Measurements from ENCODE around the gene WDR88. TPM values are rescaled to one million over a fixed set of nuclear protein-coding genes. Genes with fewer than 3 reads are reported as not detected.

WDR88 gene
- total and polyA plus RNA-seq, 2 of the 13 experiments (the other 11 are each of a cell fraction or from before 2014, with no cell fraction given): not detected

DNA sequence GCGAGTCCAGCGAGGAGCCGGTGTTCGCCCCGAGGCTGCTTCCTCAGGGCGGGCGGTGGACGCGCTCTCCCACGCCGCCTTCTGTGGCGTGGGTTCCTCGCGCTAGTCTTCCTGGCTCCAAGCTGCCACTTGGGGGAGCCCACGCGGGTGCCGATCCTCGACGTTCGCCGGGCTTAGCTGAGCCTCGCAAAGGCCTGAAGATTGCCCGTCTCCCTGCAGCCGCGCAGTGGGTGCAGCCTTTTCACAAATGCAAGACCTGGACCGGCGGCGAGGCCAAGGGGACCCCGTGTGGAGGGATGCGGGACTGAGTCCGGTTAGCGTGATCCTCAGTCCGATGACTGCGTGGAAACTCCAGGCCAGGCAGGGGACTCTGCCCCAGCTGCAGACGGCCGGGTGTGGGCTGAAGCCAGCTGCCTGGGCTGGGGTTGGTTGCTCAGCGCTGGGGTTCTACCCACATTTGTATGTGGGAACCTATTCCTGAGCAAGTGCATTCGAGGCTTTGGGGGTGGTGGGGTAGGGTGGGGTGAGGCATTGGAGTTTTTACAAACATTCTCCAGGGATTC, 45.6 kb downstream of the WDR88 start:
- Histone ChIP-seq H4K20me1 (ENCODE audit: insufficient read depth, low read length) (no peaks in the 10 kb centered on the region), H3K36me3 (replicated peaks in 1 of 2; ENCODE audit: control insufficient read depth in 1 of 2, insufficient read depth in 2 of 2, low read length in 2 of 2) (no peaks in the 10 kb centered on the region), H3K4me2 (ENCODE audit: low read depth, low read length) (peak overlapping the region; percentile 91), H2AFZ (ENCODE audit: low read length) (no peak overlapping the region), H3K9me3 (ENCODE audit: low read length) (no peaks in the 10 kb centered on the region), H3K79me2 (ENCODE audit: insufficient read depth, low read length) (peaks cover 7% of the 10 kb centered on the region), H3K4me1 (ENCODE audit: insufficient read depth, low read length) (peaks cover 52% of the 10 kb centered on the region), H3K4me3 (replicated peaks in 1 of 3; ENCODE audit: insufficient read depth in 1 of 3, low read depth in 2 of 3, low read length in 3 of 3) (peak overlapping the region; percentile 57 to 75 (median 59)), H3K27me3 (ENCODE audit: control insufficient read depth in 1 of 2, insufficient read depth in 2 of 2, low read length in 2 of 2) (peaks cover 0 to 12% of the 10 kb centered on the region in 2 experiments; a peak in 1 of 5 replicates), H3K27ac (ENCODE audit: extremely low read length, insufficient read depth, low read length) (peak overlapping the region; percentile 45), H3K9ac (ENCODE audit: insufficient read depth, low read depth, low read length) (peak overlapping the region; percentile 56; the same call in 1 of the 2 replicates)
- DNase-seq (ENCODE audit: low spot score) (peak; percentile 35), ATAC-seq (peak; percentile 33), FAIRE-seq (no peak)
- POLR2A ChIA-PET: interaction anchor here (0.5 to 2.8 kb wide), 16 partner anchors 15 to 952 kb away, joined by 3 to 46 read pairs (median 8); partner anchors contain the start of genes CEBPA, KCTD15 and LRP3
- CTCF ChIA-PET (ENCODE audit: low intra/inter-chr PET ratio, low total read pairs): interaction anchor here (0.6 to 2.2 kb wide), 2 partner anchors 31 to 33 kb away, joined by 3 to 9 read pairs; no protein-coding TSS in a partner anchor
- in situ Hi-C loops (cut with HindIII; ENCODE audit: extremely low pct_ligation_motif_present, low pct_unique_long_range_greater_than_20kb) (loop anchor here (5.0 kb wide), 1 partner anchor 35 kb away; no protein-coding TSS in a partner anchor), intact Hi-C loops (cut with micrococcal nuclease; ENCODE audit: unreplicated experiment) (loop anchor here (2.0 kb wide), 1 partner anchor 33 kb away; no protein-coding TSS in a partner anchor)
- WGBS (ENCODE audit: low lambda C conversion rate): 0% methylated on average over 6 of the region's 38 CpGs
- BruUV-seq (replicated peaks): no TSS peak
- TF ChIP-seq TAF15 (IDR thresholded peaks at IDR 0.05; ENCODE audit: low read depth, low read length, poor library complexity, severe bottlenecking) (peak; percentile 11), ZNF768 (CRISPR knock-in tag; IDR thresholded peaks at IDR 0.05) (peak; percentile 37; the same call in 1 of the 2 replicates), ZNF292 (CRISPR knock-in tag; IDR thresholded peaks at IDR 0.05; ENCODE audit: borderline replicate concordance, low read depth) (peak; percentile 40; the same call in 1 of the 2 replicates), ZNF607 (CRISPR knock-in tag; IDR thresholded peaks at IDR 0.05; ENCODE audit: borderline replicate concordance) (0 out of 2 replicates have a peak, but pooled peaks have one; percentile 32), CBFB (CRISPR knock-in tag; IDR thresholded peaks at IDR 0.05) (0 out of 2 replicates have a peak, but pooled peaks have one; percentile 24), AGO1 (IDR thresholded peaks at IDR 0.05; ENCODE audit: low read depth, low read length, poor library complexity, severe bottlenecking) (peak; percentile 56), HOXA5 (CRISPR knock-in tag; IDR thresholded peaks at IDR 0.05) (0 out of 2 replicates have a peak, but pooled peaks have one; percentile 6), SNAI1 (CRISPR knock-in tag; IDR thresholded peaks at IDR 0.05; ENCODE audit: borderline replicate concordance) (0 out of 2 replicates have a peak, but pooled peaks have one; percentile 12), ZNF280B (CRISPR knock-in tag; IDR thresholded peaks at IDR 0.05; ENCODE audit: borderline replicate concordance) (no peak), HOXA3 (CRISPR knock-in tag; IDR thresholded peaks at IDR 0.05) (0 out of 2 replicates have a peak, but pooled peaks have one; percentile 22), TBP (CRISPR knock-in tag; IDR thresholded peaks at IDR 0.05) (peak; percentile 80; the same call in 1 of the 2 replicates), ZNF772 (CRISPR knock-in tag; IDR thresholded peaks at IDR 0.05) (no peak), BRCA1 (CRISPR knock-in tag; IDR thresholded peaks at IDR 0.05) (0 out of 2 replicates have a peak, but pooled peaks have one; percentile 8), JDP2 (CRISPR knock-in tag; IDR thresholded peaks at IDR 0.05; ENCODE audit: borderline replicate concordance) (no peak), ARID2 (CRISPR knock-in tag; IDR thresholded peaks at IDR 0.05; ENCODE audit: borderline replicate concordance) (0 out of 2 replicates have a peak, but pooled peaks have one; percentile 22), ZNF503 (CRISPR knock-in tag; IDR thresholded peaks at IDR 0.05) (0 out of 2 replicates have a peak, but pooled peaks have one; percentile 16), HOMEZ (CRISPR knock-in tag; IDR thresholded peaks at IDR 0.05; ENCODE audit: low read depth) (no peak)
